ENCODE data around the gene SERPINE1. TPM values are rescaled to one million over a fixed set of nuclear protein-coding genes. Genes with fewer than 3 reads are reported as not detected.
"Not testable (repeated sequence)": the region's sequence is repeated elsewhere in the genome, so short reads cannot be mapped to it uniquely, and the experiment has no call there.

The SERPINE1 gene
- total and polyA plus RNA-seq, 2 experiments from 2014 or later = 0.97 to 1.2 TPM

GRCh38 chr7:101111261-101111660, 15.6 kb upstream of the SERPINE1 start (continued):
- TF ChIP-seq, protein P1, sequence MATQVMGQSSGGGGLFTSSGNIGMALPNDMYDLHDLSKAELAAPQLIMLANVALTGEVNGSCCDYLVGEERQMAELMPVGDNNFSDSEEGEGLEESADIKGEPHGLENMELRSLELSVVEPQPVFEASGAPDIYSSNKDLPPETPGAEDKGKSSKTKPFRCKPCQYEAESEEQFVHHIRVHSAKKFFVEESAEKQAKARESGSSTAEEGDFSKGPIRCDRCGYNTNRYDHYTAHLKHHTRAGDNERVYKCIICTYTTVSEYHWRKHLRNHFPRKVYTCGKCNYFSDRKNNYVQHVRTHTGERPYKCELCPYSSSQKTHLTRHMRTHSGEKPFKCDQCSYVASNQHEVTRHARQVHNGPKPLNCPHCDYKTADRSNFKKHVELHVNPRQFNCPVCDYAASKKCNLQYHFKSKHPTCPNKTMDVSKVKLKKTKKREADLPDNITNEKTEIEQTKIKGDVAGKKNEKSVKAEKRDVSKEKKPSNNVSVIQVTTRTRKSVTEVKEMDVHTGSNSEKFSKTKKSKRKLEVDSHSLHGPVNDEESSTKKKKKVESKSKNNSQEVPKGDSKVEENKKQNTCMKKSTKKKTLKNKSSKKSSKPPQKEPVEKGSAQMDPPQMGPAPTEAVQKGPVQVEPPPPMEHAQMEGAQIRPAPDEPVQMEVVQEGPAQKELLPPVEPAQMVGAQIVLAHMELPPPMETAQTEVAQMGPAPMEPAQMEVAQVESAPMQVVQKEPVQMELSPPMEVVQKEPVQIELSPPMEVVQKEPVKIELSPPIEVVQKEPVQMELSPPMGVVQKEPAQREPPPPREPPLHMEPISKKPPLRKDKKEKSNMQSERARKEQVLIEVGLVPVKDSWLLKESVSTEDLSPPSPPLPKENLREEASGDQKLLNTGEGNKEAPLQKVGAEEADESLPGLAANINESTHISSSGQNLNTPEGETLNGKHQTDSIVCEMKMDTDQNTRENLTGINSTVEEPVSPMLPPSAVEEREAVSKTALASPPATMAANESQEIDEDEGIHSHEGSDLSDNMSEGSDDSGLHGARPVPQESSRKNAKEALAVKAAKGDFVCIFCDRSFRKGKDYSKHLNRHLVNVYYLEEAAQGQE (IDR thresholded peaks at IDR 0.05; ENCODE audit: unreplicated experiment) = no peak
- TF ChIP-seq CTCF (conservative IDR thresholded peaks at IDR 0.05; ENCODE audit: low read depth in 2 of 2) = no peak
- TF ChIP-seq CREB1 (CRISPR knock-in tag; IDR thresholded peaks at IDR 0.05; ENCODE audit: low read depth) = no peak
- TF ChIP-seq NANOG (IDR thresholded peaks at IDR 0.05; ENCODE audit: borderline replicate concordance) = no peak
- TF ChIP-seq ZNF331 (CRISPR knock-in tag; IDR thresholded peaks at IDR 0.05; ENCODE audit: low read depth) = no peak
- TF ChIP-seq JUNB (IDR thresholded peaks at IDR 0.05; ENCODE audit: unreplicated experiment) = no peak
- no peak for TF ChIP-seq EZH2 (IDR thresholded peaks at IDR 0.05; ENCODE audit: low read depth, unreplicated experiment)
- no peak for TF ChIP-seq POLR2AphosphoS5 (IDR thresholded peaks at IDR 0.05; ENCODE audit: low read depth)
- no peak for TF ChIP-seq EZH2phosphoT487 (IDR thresholded peaks at IDR 0.05; ENCODE audit: unreplicated experiment)

DNA sequence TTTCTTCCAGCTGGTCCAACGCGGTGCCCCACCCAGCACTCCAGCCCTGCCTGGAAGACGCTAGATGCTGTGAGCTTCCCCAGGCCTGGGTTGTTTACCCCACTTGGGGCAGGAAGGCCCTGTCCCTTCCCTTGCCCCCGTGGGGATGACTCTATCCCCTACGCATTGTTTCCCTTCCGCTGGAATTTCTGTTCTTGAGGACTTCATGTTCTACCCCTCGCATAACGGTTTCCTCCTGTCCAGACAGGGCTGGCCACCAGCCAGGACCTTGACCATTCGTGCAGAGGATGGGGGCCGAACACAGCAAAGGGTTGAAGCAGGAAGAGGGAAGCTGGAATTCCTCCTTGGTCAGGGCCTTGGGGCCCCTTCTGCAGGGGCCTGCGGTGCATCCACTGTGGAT, 14.7 kb upstream of the SERPINE1 start:
- Histone ChIP-seq H3K9me2 (ENCODE audit: insufficient read depth) (no peaks in the 10 kb centered on the region), H3K4me2 (no peak overlapping the region), H2AFZ (peak overlapping the region; percentile 23; the same call in 1 of the 2 replicates), H3K27ac (ENCODE audit: low read depth) (no peak overlapping the region), H3K27me3 (ENCODE audit: insufficient read depth) (no peaks in the 10 kb centered on the region), H3K36me3 (ENCODE audit: insufficient read depth) (no peaks in the 10 kb centered on the region), H4K20me1 (replicated peaks; ENCODE audit: insufficient read depth) (no peaks in the 10 kb centered on the region), H3K4me1 (ENCODE audit: insufficient read depth) (no peaks in the 10 kb centered on the region), H3K4me3 (no peak overlapping the region), H3F3A (replicated peaks; ENCODE audit: low read depth) (no peaks in the 10 kb centered on the region), H3K79me2 (replicated peaks; ENCODE audit: insufficient read depth) (no peaks in the 10 kb centered on the region)
- Mint-ChIP-seq H3K27ac (no peak overlapping the region), H3K27me3 (ENCODE audit: insufficient read depth, low read depth, poor library complexity) (peaks cover 11% of the 10 kb centered on the region), H3K4me3 (no peak overlapping the region), H3K4me1 (peaks cover 6% of the 10 kb centered on the region), H3K9me3 (no peaks in the 10 kb centered on the region), H3K36me3 (ENCODE audit: low read depth) (no peaks in the 10 kb centered on the region)
- ATAC-seq = no peak
- DNase-seq (ENCODE audit: low spot score) = no peak
- TF ChIP-seq, protein P1 (IDR thresholded peaks at IDR 0.05; ENCODE audit: unreplicated experiment) = no peak

DNA sequence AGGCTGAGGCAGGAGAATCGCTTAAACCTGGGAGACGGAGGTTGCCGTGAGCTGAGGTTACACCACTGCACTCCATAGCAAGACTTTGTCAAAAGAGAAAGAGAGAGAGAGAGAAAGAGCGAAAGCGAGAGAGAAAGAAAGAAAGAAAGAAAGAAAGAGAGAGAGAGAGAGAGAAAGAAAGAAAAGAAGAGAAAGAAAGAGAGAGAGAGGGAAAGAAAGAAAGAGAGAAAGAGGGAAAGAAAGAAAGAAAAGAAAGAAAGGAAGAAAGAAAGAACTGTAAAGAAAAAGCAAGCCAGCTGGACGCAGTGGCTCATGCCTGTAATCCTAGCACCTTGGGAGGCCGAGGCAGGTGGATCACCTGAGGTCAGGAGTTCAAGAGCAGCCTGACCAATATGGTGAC, 13.8 kb upstream of the SERPINE1 start:
- not testable (repeated sequence) for H4K20me1 ChIP-seq (replicated peaks; ENCODE audit: insufficient read depth); H3K4me3 ChIP-seq; H3K9me2 ChIP-seq (ENCODE audit: insufficient read depth); H3K4me1 ChIP-seq (ENCODE audit: insufficient read depth); H3K4me3 Mint-ChIP-seq; H3K27ac Mint-ChIP-seq; H3K36me3 ChIP-seq (ENCODE audit: insufficient read depth); H3F3A ChIP-seq (replicated peaks; ENCODE audit: low read depth); H3K79me2 ChIP-seq (replicated peaks; ENCODE audit: insufficient read depth); ATAC-seq; H3K4me2 ChIP-seq; H3K9me3 Mint-ChIP-seq; H3K27me3 ChIP-seq (ENCODE audit: insufficient read depth); H3K27ac ChIP-seq (ENCODE audit: low read depth); H3K36me3 Mint-ChIP-seq (ENCODE audit: low read depth); DNase-seq (ENCODE audit: low spot score); H3K27me3 Mint-ChIP-seq (ENCODE audit: insufficient read depth, low read depth, poor library complexity); H2AFZ ChIP-seq; H3K4me1 Mint-ChIP-seq

Data from GM23338 (cell line).